Stimulated activated CD4-positive, alpha-beta T cell treated with anti-CD3 and anti-CD28 coated beads, Interleukin-4, amount 100 ng/mL, for 24 hours (primary cell): Measurements from ENCODE around the gene BSN.
A peak's percentile ranks its signal among the peaks of the same experiment; 100 is the strongest.

ENCODE experiments used
- DNase-seq: peaks from one replicate; pipeline ENCODE4 v3.0.0-alpha.2; 2020

The BSN gene

DNA sequence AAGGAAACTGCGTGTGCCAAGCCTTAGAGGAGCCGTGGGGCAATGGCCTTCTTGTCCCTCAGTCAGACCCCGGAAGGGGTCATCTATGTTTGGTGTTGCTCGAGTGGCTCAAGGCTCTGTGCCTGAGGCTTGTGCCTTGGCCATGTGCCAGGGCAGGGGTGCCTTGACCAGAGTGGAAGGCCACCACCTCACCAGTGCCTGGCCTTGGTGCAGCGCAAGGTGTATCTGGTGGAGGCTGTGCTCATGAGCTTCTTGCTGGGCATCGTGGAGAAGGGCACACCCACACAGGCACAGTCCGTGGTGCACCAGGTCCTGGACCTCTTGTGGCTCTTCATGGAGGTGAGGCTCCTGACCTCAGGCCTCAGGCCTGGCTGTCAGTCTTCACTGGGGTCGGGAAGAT is 145.7 kb downstream of the BSN start:
- DNase-seq = no peak

DNA sequence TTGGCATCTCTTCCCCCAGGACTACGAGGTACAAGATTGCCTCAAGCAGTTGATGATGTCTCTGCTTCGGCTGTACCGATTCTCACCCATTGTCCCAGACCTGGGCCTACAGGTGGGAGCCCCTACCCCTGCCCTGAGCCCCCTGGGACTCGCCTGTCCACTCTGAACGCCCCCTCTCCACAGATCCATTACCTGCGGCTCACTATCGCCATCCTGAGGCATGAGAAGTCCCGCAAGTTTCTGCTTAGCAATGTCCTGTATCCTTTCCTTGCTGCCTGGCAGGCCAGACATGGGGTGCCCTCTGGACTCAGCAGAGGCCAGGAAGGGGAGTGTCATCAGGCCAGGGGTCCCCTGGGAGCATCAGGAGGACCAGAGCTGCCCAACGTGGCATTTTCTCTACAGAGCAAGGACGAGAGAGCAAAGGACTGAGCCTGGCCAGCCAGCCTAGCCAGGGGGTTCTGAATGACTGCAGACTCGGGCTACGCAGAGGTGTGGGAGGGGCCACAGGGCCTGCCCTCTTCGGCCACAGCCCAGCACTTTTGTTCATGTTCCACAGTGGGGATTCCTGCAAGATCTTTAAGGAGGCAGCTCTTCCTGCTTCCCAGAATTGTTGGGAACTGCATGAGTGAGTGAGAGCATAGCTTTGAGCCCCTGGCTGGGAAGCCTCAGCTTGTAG is 146.3 kb downstream of the BSN start:
- DNase-seq = no peak

DNA sequence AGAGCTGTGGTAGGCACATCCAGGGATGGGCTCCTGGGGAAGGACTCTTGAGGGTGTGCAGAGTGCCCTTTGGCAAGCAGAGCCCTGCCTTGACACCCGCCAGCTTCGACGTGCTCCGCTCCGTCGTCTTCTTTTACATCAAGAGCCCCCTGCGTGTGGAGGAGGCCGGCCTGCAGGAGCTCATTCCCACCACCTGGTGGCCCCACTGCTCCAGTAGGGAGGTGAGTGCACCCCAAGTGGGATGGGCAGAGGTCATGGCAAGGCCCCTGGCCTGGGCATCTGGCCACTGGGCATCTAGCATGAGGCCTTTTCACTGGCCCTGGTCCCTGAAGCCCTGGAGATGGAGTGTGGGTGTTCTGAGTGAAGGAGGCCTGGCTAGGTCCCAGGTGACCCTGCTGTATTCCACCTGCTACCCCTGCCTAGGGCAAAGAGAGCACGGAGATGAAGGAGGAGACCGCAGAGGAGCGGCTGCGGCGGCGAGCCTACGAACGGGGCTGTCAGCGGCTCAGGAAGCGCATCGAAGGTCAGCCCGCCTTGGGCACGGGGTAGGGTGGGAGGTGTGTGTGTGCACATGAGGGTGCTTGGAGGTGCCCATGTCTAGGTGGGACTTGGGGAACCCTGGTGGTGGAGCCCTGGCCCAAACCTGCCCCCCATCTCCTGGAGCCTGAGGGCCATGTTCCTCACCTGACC is 147.3 kb downstream of the BSN start:
- no peak for DNase-seq

DNA sequence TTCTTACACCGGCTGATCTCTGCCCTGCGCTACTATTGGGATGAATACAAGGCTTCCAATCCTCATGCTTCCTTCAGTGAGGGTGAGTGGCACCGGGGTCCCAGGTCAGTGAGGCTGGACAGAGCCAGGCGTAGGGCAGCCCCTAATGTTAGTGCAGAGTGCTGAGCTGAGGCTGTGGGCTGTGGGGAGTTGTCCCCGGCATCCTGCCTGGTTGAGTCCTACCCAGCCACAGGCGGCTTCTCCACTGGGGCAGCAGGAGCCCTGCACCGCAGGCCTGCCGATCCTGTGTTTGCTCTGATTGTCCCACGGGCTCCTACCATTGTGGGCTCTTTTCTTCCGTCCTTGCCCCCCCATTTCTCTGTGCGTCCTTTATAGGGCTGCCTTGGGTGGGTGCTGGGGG is 148.4 kb downstream of the BSN start:
- no peak for DNase-seq

DNA sequence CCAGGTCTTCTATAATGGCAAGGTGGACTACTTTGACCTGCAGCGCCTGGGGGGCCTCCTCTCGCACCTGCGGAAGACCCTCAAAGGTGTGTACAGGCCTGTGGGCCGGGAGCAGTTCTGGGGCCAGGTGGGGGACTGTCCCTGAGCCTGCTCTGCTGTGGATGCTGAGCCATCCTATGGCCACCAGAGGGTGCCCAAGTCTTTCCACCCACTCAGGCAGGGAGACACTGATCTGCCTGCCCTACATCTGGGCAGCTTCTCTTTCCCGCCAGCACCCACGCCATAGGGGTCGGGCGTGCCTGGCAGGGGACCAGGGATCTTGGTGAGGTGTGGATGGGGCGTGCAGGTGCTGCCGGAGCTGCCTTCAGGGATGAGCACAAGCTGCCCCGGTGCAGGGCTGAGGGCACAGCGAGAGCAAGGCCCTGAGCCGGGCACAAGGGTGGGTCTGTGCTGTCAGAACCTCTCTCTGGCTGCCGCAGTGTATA is 149.2 kb downstream of the BSN start:
- DNase-seq = peak; percentile 68

DNA sequence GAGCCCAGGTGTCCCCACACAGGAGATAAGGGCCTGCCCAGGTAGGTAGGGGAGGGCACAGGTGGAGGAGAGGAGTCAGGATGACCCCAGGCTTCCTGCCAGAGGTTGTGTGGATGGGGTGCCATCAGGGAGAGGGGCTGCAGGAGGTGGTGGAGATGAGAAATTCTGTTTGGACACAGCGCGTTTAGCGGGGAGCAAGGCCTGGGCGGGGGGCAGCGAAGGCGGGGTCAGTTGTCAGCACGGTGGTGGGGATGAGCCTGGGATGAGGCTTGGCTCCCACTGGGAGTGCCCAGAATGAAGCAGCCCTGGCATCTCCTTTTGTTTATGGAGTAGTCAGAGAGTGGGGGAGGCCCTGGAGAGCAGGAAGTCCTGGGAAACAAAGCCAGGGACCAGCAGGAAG is 149.7 kb downstream of the BSN start:
- DNase-seq = no peak

DNA sequence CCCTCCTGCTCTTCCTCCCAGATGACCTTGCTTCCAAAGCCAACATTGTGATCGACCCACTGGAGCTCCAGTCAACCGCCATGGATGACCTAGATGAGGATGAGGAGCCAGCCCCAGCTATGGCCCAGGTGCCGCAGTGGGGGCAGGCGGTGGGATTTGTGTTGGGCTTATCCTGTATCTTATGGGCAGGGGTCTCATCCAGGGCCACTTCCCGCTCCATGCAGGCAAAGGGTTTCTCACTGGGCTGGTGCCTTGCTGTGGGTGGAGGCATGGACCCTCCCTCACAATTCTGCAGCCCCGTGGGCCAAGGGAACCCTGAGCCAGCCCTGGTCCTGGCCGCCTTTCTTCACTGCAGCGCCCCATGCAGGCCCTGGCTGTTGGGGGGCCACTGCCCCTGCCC is 150.4 kb downstream of the BSN start:
- no peak for DNase-seq

DNA sequence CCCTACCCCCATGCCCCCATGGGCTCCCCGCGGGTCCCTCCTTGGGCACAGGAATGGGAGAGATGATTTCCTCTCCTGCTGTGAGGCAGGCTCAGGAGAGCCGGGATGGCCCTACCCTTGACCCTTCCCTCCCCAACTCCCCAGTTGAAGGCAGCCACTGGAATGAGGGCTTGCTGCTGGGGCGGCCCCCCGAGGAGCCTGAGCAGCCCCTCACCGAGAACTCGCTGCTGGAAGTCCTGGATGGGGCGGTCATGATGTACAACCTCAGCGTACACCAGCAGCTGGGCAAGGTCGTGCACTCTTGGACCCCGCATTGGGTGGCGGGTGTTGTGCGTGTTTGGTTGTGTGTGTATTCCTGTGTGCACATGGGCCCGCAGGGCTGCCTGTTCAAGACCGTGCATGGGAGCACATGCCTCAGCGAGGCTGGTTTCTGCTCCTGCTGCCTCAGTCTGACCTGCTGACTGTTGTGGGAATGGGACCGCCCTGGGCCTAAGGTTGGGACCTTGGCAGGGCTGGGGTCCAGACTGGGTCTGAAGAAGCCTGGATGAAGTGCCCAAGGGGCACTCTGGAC is 151.2 kb downstream of the BSN start:
- DNase-seq = no peak

DNA sequence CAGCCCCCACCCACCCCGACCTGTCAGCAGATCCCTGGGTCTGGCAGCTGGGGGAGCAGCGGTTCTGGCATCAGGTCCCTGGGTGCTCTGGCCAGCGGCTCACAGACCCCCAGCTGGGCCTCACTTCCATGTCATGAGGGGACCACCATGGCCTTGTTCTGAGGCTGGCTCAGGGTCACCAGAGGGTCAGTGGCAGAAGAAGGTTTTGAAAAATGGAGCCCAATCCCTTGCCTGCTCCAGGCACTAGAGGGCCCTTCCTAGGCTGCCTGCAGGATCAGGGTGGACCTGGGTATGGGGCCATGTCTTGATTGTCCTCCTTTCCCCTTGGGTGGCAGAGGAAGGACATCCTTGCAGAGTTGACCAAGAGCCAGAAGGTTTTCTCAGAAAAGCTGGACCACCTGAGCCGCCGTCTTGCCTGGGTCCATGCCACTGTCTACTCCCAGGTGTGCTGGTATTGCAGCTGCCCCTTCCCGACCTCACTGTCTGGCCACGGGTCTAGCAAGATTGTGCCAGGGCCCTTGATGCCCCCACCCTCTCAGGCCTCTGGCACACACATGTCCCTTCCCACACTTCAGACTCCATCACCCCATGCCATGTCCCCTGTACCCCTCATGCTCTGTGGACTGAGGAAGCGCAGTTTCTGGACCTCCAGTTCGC is 152.3 kb downstream of the BSN start:
- no peak for DNase-seq

DNA sequence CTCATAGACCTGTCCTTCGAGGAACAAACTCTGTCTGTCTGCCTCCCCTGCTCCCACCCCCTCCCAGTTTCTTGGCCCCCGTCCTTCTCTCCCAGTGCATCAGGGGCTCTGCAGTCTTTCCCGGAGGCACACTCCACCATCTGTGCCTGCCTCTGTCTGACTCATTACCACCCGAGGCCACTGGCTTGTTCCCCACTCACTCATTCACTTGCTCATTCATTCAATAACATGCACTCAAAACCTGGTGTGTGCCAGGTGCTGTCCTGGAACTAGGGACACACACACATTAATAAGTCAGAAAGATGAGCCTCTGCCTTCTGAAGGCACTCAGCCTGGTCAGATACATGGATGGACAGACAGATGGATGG is 152.8 kb downstream of the BSN start:
- no peak for DNase-seq

DNA sequence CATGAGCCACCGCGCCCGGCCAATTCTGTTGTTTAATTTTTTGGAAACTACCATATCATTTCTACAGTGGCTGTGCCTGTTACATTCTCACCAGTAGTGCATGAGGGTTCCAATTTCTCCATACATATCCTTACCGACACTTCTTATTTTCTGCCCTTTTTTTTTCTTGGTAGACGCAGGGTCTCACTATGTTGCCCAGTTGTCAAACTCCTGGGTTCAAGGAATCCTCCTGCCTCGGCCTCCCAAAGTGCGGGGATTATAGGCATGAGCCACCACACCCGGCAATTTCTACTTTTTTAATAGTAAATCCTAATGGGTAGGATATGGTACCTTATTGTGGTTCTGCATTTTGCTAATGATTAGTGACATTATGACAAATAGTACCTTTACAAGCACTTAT is 155.6 kb downstream of the BSN start:
- DNase-seq = no peak

DNA sequence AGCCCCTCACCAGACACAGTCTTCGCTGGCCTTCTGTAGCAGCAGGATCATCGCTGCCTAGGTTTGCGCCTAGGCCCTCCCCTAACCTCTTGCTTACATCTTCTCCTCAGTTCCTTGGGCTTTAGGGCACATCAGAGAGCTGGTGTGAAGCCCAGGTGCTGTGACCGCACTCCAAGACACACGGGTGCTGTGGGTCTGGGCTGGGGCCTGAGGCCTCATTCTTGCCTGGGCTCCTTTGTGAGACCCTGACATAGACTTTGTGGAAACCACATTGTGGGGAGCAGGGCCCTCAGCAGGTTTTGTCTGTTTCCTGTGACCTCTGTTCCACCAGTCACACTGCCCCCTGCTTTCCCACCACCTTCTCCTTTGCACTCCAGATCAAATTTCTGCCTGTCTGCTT is 157.2 kb downstream of the BSN start:
- DNase-seq = no peak

DNA sequence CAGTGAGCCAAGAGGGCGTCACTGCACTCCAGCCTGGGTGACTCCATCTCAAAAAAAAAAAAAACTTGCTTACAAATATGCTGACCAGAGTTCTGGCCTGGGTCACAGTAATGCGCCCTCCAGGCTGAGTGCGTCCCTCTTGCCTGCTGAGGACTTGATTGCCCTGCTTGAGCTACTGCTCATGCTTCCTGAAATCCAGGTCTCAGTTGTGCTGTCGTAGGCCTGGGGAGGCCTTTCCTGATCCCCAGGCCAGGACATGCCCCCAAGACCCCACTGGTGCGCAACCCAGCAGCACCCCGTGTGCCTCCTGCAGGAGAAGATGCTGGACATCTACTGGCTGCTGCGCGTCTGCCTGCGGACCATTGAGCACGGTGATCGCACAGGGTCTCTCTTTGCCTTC is 157.9 kb downstream of the BSN start:
- DNase-seq = no peak

DNA sequence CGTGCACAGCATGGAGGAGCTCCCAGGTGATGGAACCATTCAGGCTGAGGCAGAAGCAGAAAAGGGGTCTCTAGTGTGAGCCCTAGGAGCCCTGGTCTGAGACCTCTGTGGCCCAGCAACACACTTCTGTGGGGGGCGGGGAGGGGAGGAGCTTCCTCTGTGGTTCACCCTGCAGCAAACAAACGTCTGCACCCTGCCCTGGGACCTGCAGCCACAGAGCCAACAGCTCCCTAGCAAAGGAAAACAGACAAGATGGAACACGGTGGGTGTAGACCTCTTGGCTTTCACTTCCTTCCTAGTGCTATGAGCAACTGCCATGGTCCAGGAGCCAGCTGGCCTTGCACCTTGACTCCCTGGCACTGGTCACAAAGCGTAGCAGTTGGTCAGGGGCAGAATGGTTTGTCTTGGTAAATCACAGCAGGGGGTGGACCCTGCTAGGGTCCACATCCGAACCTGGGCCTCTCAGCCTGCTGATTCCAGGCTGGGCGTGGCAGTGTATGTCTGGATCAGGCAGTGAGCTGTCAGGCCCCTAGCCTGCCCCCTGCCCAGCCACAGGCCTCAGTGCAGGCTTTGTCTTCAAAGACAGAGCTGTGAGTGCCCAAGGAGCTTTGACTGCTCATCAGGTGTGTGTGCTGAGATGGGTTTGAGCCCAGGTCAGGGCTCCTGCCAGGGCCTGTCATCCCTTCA is 158.5 kb downstream of the BSN start:
- no peak for DNase-seq

DNA sequence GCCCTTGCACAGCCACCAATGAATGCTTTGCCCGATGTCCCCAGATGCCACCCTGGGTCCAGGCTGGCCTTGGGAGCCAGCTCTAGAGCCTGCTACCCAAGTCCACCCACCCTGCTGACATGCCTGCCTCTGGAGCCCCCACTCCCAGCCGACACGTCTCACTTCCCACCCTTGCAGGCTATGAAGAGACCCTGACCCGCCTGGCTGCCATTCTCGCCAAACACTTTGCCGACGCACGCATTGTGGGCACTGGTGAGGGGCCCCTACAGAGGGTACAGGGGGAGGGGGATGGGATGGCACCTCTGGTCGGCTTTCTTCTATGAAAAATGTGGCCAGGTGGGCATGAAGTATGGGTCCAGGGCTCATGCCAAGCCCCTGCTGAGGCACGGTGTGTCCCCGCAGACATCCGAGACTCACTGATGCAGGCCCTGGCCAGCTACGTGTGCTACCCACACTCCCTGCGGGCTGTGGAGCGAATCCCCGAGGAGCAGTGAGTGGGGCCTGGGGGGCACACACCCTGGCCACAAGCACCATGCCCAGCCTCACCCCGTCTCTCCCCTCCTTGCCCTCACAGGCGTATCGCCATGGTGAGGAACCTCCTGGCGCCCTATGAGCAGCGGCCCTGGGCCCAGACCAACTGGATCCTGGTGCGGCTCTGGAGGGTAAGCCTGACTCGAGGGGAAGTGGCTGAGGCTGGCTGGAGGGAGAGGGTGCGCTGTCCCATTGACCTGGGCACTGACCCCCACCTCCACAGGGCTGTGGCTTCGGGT is 159.2 kb downstream of the BSN start:
- no peak for DNase-seq

DNA sequence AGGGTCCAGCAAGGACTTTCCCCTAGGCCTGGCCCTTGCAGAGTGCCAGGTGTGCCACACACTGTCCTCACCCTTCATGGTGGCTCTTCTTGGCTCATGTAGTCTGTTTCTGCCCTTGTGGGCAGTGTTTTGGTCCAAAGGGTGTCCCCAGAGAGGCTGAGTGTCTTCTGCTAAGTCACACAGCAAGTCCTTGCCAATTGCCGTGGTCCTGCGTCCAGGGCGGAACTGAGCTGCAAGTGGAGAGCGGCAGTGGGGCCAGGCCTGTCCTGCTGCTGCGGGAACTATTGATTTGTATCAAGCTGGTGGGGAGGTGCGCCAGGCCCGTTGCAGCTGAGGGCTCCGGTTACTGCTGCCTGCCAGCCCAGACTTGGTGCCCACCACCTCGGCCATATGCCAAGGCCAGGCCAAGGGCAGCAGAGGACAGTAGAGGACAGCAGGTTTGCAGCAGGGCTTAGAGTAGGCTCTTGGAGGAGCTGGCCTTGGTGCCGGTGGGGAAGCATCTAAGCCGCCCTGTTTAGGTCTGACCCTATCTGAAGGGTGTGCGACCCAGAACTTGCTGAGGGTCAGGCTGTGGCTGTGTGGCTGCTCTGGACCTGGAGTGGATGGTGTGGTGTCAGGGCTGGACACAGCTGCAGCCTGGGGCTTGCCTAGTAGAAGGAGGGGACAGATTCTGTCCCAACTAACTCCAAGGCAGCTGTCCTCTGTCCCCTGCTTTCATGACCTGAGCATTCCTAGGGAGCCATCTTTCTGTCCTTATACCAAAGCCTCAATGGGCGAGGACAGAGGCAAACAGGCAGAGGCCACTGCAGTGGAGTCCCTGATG is 160.7 kb downstream of the BSN start:
- no peak for DNase-seq

DNA sequence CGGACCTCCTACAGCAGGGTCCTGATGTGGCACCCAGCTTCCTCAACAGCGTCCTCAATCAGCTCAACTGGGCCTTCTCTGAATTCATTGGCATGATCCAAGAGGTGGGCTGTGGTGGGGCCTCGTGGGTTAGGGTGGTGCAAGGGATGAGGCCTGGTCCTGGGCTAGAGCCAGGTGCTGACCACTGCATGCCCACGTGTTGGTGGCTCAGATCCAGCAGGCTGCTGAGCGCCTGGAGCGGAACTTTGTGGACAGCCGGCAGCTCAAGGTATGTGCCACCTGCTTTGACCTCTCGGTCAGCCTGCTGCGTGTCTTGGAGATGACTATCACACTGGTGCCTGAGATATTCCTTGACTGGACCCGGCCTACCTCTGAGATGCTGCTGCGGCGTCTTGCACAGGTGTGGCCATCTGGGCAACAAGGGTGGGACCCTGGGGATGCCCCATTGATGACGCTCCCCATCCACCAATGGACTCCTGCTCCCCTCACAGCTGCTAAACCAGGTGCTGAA is 161.4 kb downstream of the BSN start:
- DNase-seq = no peak

DNA sequence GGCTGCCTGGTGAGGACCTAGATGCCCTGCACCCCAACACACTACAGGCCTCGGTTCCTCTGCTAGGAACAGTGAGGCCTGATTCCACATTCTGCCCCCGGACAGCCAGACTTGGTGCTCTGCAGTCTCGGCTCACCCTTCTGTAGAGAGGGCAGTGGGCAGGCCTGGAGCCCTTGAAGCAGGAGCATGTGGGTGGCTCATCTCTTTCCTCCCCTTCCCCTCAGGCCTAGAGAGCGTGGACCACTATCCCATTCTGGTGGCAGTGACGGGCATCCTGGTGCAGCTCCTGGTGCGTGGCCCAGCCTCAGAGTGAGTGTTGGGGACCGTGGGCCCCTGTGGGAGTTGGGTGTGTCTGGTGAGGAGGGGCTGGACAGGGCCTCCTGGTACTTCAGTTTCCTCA is 161.9 kb downstream of the BSN start:
- no peak for DNase-seq

DNA sequence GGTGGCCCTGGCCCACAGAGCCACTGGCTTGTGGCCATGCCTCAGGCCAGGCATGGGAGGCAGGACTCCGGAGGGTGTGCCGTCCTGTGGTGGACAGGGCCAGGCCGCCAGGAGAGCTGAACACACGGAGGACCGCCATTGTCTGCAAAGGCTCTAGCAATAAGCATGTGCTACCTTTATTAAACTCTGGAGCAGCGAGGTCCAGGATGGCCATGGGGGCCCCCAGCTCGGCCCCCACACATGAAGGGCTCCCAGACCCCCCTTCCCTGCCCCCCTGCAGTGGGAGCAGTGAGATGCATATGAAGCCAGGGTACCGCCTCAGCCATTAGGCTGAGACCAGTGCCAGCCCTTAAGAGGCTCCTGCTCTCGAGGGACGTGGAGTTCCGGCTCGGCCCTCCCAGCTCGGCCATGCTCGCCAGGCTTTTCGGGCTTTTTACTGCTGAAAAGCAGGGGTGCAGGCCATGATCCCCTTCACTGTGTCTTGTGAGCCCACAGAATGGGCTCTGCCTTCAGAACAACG is 162.5 kb downstream of the BSN start:
- no peak for DNase-seq

DNA sequence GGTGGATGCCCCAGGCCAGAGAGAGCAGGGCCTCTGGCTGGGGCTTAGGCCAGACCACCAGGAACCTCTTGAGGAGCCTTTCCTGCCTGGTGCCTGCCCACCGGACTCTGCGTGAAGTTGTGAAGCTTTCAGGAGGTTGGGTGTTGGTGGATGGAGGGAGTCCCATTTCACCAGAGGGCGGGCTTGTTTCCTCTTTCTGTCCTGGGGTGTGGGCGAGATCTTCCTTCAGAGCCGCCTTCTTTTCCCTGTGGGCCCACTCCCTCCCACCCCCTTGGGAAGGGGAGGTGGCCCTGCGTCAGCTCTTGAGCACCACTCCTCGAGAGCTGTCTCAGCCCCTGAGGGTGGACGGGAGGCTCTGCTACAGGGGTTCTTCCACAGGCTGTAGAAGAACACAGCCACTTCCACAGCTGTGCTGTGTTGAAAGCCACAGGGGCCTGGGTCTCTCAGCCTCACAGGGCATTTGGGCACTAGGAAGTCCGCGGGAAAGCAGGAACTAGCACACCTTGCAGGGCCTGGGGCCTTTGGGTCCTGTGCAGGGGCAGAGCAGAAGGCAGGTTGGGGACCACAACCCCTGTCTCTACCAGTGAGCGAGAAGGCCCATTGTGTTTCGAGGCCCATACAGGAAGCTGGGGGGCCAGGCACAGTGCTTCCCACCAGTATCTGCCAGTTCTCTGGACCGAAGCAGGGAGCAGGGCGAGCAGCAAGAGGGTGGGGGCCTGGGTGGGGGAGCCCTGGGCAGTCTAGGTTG is 163.1 kb downstream of the BSN start:
- no peak for DNase-seq
